WTC11 (cell line): ENCODE measurements around the gene KRABD2.
"Not testable (repeated sequence)": the region's sequence is repeated elsewhere in the genome, so short reads cannot be mapped to it uniquely, and the experiment has no call there.

ENCODE experiments used
- ATAC-seq: fragments of 200-7000 bp; cut with Tn5 transposase; 2 replicates; pipeline ENCODE4 v1.10.0; 2021; ENCODE audit warnings: mild to moderate bottlenecking, moderate library complexity
- CTCF ChIA-PET: fragments of 300-600 bp; sonication (Branson Sonifier 250); formaldehyde crosslinking; loops from one replicate; lab custom pipeline; 2021; ENCODE audit warnings: antibody characterized with exemption; lab: Charles Lee
- POLR2A ChIA-PET: fragments of 350-600 bp; sonication (Branson Sonifier 250); formaldehyde crosslinking; loops from one replicate; lab custom pipeline; 2021; ENCODE audit warnings: antibody characterized with exemption; lab: Charles Lee
- DNase-seq: peaks from one replicate; pipeline ENCODE4 v3.0.0; 2021; ENCODE audit warnings: low spot score
- H3K27ac Mint-ChIP-seq: 2 replicates; pipeline ENCODE4 v1.8.0; 2021; ENCODE audit warnings: mixed read lengths
- H3K27me3 Mint-ChIP-seq: 2 replicates; pipeline ENCODE4 v1.8.0; 2021; ENCODE audit warnings: low read depth, mild to moderate bottlenecking, moderate library complexity, mixed read lengths
- H3K36me3 Mint-ChIP-seq: 2 replicates; pipeline ENCODE4 v1.8.0; 2021; ENCODE audit warnings: mixed read lengths
- H3K4me1 Mint-ChIP-seq: 2 replicates; pipeline ENCODE4 v1.8.0; 2022; ENCODE audit warnings: mixed read lengths
- H3K4me3 Mint-ChIP-seq: 2 replicates; pipeline ENCODE4 v1.8.0; 2021; ENCODE audit warnings: mild to moderate bottlenecking, moderate library complexity, mixed read lengths
- H3K9me3 Mint-ChIP-seq: 2 replicates; pipeline ENCODE4 v1.8.0; 2021; ENCODE audit warnings: mixed read lengths
- AR ChIP-seq: fragments of 250-450 bp; sonication (Bioruptor Pico); IDR thresholded peaks from 2 replicates; pipeline ENCODE4 v1.9.0; 2021; ENCODE audit warnings: mild to moderate bottlenecking
- CDX4 ChIP-seq: fragments of 250-450 bp; sonication (Bioruptor Pico); IDR thresholded peaks from 2 replicates; pipeline ENCODE4 v1.9.0; 2021; ENCODE audit warnings: moderate library complexity, mild to moderate bottlenecking, inconsistent platforms, borderline replicate concordance
- HMGXB4 ChIP-seq: sonication (generic); formaldehyde crosslinking; IDR thresholded peaks from 2 replicates; pipeline ENCODE4 v1.8.1; 2023; ENCODE audit warnings: mild to moderate bottlenecking, moderate library complexity, missing genetic modification reagents
- JUN ChIP-seq: sonication (generic); formaldehyde crosslinking; IDR thresholded peaks from 2 replicates; pipeline ENCODE4 v1.8.0; 2023; ENCODE audit warnings: mild to moderate bottlenecking, missing genetic modification reagents
- MLX ChIP-seq: sonication (generic); formaldehyde crosslinking; IDR thresholded peaks from 2 replicates; pipeline ENCODE4 v1.8.1; 2023; ENCODE audit warnings: mild to moderate bottlenecking, missing genetic modification reagents, moderate library complexity
- PRDM15 ChIP-seq: sonication (generic); formaldehyde crosslinking; IDR thresholded peaks from 2 replicates; pipeline ENCODE4 v1.8.0; 2022; ENCODE audit warnings: missing genetic modification reagents
- TEAD1 ChIP-seq: sonication (generic); formaldehyde crosslinking; IDR thresholded peaks from 2 replicates; pipeline ENCODE4 v1.8.0; 2022; ENCODE audit warnings: mild to moderate bottlenecking, missing genetic modification reagents
- ZBTB21 ChIP-seq: sonication (generic); formaldehyde crosslinking; IDR thresholded peaks from 2 replicates; pipeline ENCODE4 v1.8.1; 2023; ENCODE audit warnings: mild to moderate bottlenecking, missing genetic modification reagents, borderline replicate concordance
- ZNF671 ChIP-seq: fragments of 250-450 bp; sonication (Bioruptor Pico); IDR thresholded peaks from 2 replicates; pipeline ENCODE4 v1.8.0; 2021; ENCODE audit warnings: mild to moderate bottlenecking

Gene KRABD2

GRCh38 chr17:8375738-8376259, 705 bp downstream of the KRABD2 start:
- ChIA-PET POLR2A (interaction anchor here (0.6 to 1.6 kb wide), 10 partner anchors 34 to 256 kb away, joined by 3 to 15 read pairs (median 3); partner anchors contain the start of genes CTC1, PFAS and SLC25A35), CTCF (interaction anchor here (1.1 to 2.7 kb wide), 8 partner anchors 16 to 370 kb away, joined by 3 to 13 read pairs (median 5); partner anchors contain the start of genes ALOXE3 and SLC25A35)
- H3K4me1 Mint-ChIP-seq = peaks cover 34% of the 10 kb centered on the region
- H3K27me3 Mint-ChIP-seq = no peaks in the 10 kb centered on the region
- peak overlapping the region; percentile 79 for H3K27ac Mint-ChIP-seq
- peak overlapping the region; percentile 84 for H3K4me3 Mint-ChIP-seq
- no peak for TF ChIP-seq TEAD1
- 0 out of 2 replicates have a peak, but pooled peaks have one; percentile 16 for TF ChIP-seq AR (CRISPR knock-in tag)
- peak; percentile 85 for TF ChIP-seq ZNF671 (CRISPR knock-in tag)
- TF ChIP-seq, all 79 proteins: peak for 2
- H3K36me3 Mint-ChIP-seq = peaks cover 54% of the 10 kb centered on the region
- H3K9me3 Mint-ChIP-seq = no peaks in the 10 kb centered on the region
- no peak for DNase-seq
- ATAC-seq = peak; percentile 10

GRCh38 chr17:8373856-8374255, 2.6 kb downstream of the KRABD2 start:
- H3K4me3 Mint-ChIP-seq, ATAC-seq, CTCF ChIA-PET: not testable (repeated sequence)

GRCh38 chr17:8372422-8372821, 4.1 kb downstream of the KRABD2 start:
- TF ChIP-seq HMGXB4 (CRISPR knock-in tag) (no peak), JUN (CRISPR knock-in tag) (no peak), TEAD1 (no peak), MLX (no peak)
- TF ChIP-seq, all 79 proteins: peak for 0
- no peak for DNase-seq
- no peaks in the 10 kb centered on the region for H3K9me3 Mint-ChIP-seq
- H3K36me3 Mint-ChIP-seq = peaks cover 43% of the 10 kb centered on the region
- no peaks in the 10 kb centered on the region for H3K27me3 Mint-ChIP-seq
- peaks cover 16% of the 10 kb centered on the region for H3K4me1 Mint-ChIP-seq
- ATAC-seq = no peak
- ChIA-PET CTCF (no interaction called here), POLR2A (no interaction called here)
- no peak overlapping the region for H3K4me3 Mint-ChIP-seq
- H3K27ac Mint-ChIP-seq = no peak overlapping the region

More at GRCh38 chr17:8373856-8374255, 2.6 kb downstream of the KRABD2 start:
- H3K4me1 Mint-ChIP-seq = peaks cover 22% of the 10 kb centered on the region
- H3K27me3 Mint-ChIP-seq, DNase-seq, POLR2A ChIA-PET, H3K9me3 Mint-ChIP-seq, H3K27ac Mint-ChIP-seq: not testable (repeated sequence)
- peaks cover 50% of the 10 kb centered on the region for H3K36me3 Mint-ChIP-seq

GRCh38 chr17:8371786-8372185, 4.7 kb downstream of the KRABD2 start:
- Mint-ChIP-seq H3K27me3 (no peaks in the 10 kb centered on the region), H3K27ac (peak overlapping the region; percentile 68; the same call in 1 of the 2 replicates), H3K4me3 (no peak overlapping the region), H3K9me3 (no peaks in the 10 kb centered on the region), H3K36me3 (peaks cover 40% of the 10 kb centered on the region), H3K4me1 (peaks cover 11% of the 10 kb centered on the region)
- CTCF ChIA-PET = no interaction called here
- no peak for DNase-seq
- no peak for ATAC-seq
- no peak for TF ChIP-seq CDX4 (CRISPR knock-in tag)
- no peak for TF ChIP-seq ZBTB21 (CRISPR knock-in tag)
- TF ChIP-seq PRDM15 = no peak
- POLR2A ChIA-PET = no interaction called here
